Measurements from ENCODE around the gene CAT.

CAT gene

GRCh38 chr11:34457607-34458006 is 18.9 kb downstream of the CAT start:
- no peak for DNase-seq
- no peak overlapping the region for H2AFZ ChIP-seq (ENCODE audit: insufficient read depth, low read length, poor library complexity)
- no peak overlapping the region for H2BK120ac ChIP-seq (ENCODE audit: insufficient read depth, low read length, poor library complexity)
- no peak overlapping the region for H3K4me2 ChIP-seq (ENCODE audit: low read length)
- H3K79me2 ChIP-seq (ENCODE audit: control insufficient read depth, insufficient read depth, low read length, poor library complexity): no peaks in the 10 kb centered on the region
- H3K9me3 ChIP-seq (ENCODE audit: insufficient read depth, low read depth, low read length): no peaks in the 10 kb centered on the region
- H3K4ac ChIP-seq (ENCODE audit: low read depth, low read length): no peak overlapping the region
- WGBS (ENCODE audit: extremely low coverage, insufficient coverage, insufficient read length): no CpG with 5 or more reads among the region's 2 CpGs
- no peaks in the 10 kb centered on the region for H3K27me3 ChIP-seq (ENCODE audit: insufficient read depth, low read length)
- H3K79me1 ChIP-seq (ENCODE audit: low read length): no peaks in the 10 kb centered on the region
- H3K4me3 ChIP-seq (ENCODE audit: low read depth, low read length): no peak overlapping the region
- H4K8ac ChIP-seq (ENCODE audit: low read depth, low read length): no peak overlapping the region
- H3K36me3 ChIP-seq (ENCODE audit: control insufficient read depth in 1 of 2, insufficient read depth in 2 of 2, low read length in 2 of 2): peaks cover 0 to 2% of the 10 kb centered on the region in 2 experiments
- H3K4me1 ChIP-seq (ENCODE audit: control insufficient read depth in 1 of 2, insufficient read depth in 2 of 2, low read length in 2 of 2): no peaks in the 10 kb centered on the region
- no peak overlapping the region for H2AK5ac ChIP-seq (ENCODE audit: low read length)
- H3K18ac ChIP-seq (ENCODE audit: low read length): no peak overlapping the region
- H3K14ac ChIP-seq (ENCODE audit: low read length): no peak overlapping the region
- no peak overlapping the region for H3K9ac ChIP-seq (ENCODE audit: low read length)
- H4K12ac ChIP-seq (ENCODE audit: low read depth, low read length): no peak overlapping the region
- no peak overlapping the region for H3K27ac ChIP-seq (ENCODE audit: low read depth, low read length)
- H2BK5ac ChIP-seq (ENCODE audit: low read depth, low read length, poor library complexity): no peak overlapping the region
- H2BK12ac ChIP-seq (ENCODE audit: low read length): no peak overlapping the region
- H4K91ac ChIP-seq (ENCODE audit: low read depth, low read length): no peak overlapping the region
- H3K23ac ChIP-seq (ENCODE audit: low read length): no peak overlapping the region

DNA sequence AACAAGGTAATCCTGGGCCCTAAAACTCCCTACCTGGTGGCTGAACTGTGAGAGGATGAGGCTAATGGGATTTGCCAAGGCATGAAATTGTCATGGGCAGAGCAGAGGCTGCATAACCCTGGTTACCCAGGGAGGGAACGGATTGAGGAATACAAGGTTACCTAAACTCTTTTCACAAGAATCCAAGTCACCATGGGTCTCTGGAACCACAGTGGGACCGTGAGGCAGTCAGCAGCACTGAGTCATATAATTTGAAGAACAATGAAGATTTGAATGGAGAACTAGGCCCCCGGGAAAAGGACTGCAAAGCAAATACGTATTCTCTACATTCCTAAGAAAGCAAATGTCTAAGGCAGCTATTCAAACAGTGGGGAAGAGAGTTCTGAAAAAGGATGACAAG is 19.8 kb downstream of the CAT start:
- Histone ChIP-seq H3K9ac (ENCODE audit: low read length) (no peak overlapping the region), H4K12ac (ENCODE audit: low read depth, low read length) (no peak overlapping the region), H2BK12ac (ENCODE audit: low read length) (no peak overlapping the region), H3K4me3 (ENCODE audit: low read depth, low read length) (no peak overlapping the region), H3K14ac (ENCODE audit: low read length) (no peak overlapping the region), H3K79me1 (ENCODE audit: low read length) (no peaks in the 10 kb centered on the region), H2BK120ac (ENCODE audit: insufficient read depth, low read length, poor library complexity) (no peak overlapping the region), H4K91ac (ENCODE audit: low read depth, low read length) (no peak overlapping the region), H3K9me3 (ENCODE audit: insufficient read depth, low read depth, low read length) (no peaks in the 10 kb centered on the region), H2BK5ac (ENCODE audit: low read depth, low read length, poor library complexity) (no peak overlapping the region), H3K4me1 (ENCODE audit: control insufficient read depth in 1 of 2, insufficient read depth in 2 of 2, low read length in 2 of 2) (no peaks in the 10 kb centered on the region), H3K79me2 (ENCODE audit: control insufficient read depth, insufficient read depth, low read length, poor library complexity) (no peaks in the 10 kb centered on the region), H2AK5ac (ENCODE audit: low read length) (no peak overlapping the region), H3K4ac (ENCODE audit: low read depth, low read length) (no peak overlapping the region), H3K27ac (ENCODE audit: low read depth, low read length) (no peak overlapping the region), H3K36me3 (ENCODE audit: control insufficient read depth in 1 of 2, insufficient read depth in 2 of 2, low read length in 2 of 2) (peaks cover 0 to 2% of the 10 kb centered on the region in 2 experiments), H3K18ac (ENCODE audit: low read length) (no peak overlapping the region), H3K27me3 (ENCODE audit: insufficient read depth, low read length) (no peaks in the 10 kb centered on the region), H3K23ac (ENCODE audit: low read length) (no peak overlapping the region), H4K8ac (ENCODE audit: low read depth, low read length) (no peak overlapping the region), H2AFZ (ENCODE audit: insufficient read depth, low read length, poor library complexity) (no peak overlapping the region), H3K4me2 (ENCODE audit: low read length) (no peak overlapping the region)
- DNase-seq: no peak
- no CpG with 5 or more reads among the region's 4 CpGs for WGBS (ENCODE audit: extremely low coverage, insufficient coverage, insufficient read length)

DNA sequence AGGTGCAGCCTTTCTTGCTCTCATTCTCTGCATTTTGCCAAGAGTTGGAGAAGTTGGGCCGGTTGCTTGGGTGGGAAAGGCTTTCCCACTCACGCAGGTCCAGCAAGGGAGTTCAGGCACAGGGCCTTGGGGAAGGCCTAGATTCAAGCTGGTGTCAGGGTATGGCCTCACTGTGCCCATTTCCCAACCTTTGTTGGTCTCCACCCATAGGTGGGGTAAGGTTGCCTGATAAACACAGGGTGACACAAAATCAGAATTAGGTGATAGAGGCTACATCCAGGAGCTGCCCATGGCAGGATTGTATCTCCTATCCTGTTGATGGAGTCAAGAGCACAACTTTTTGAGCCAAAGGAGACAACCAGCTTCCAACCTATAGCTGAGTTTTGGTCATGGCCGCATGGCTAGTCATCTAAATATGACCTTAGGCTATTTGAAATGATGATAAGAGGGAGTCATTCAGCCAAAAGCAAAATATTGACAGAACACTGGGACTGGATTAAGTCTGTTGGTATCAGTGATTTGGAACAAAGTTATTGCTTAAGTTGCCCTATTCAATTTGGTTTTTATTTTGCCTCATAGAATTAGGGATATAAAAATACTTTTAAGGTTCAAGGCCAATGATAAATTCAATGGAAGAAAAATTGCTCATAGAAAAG is 20.9 kb downstream of the CAT start:
- Histone ChIP-seq H3K4me3 (ENCODE audit: low read depth, low read length) (no peak overlapping the region), H3K4ac (ENCODE audit: low read depth, low read length) (no peak overlapping the region), H3K27ac (ENCODE audit: low read depth, low read length) (no peak overlapping the region), H3K36me3 (ENCODE audit: control insufficient read depth in 1 of 2, insufficient read depth in 2 of 2, low read length in 2 of 2) (peaks cover 0 to 2% of the 10 kb centered on the region in 2 experiments), H4K91ac (ENCODE audit: low read depth, low read length) (no peak overlapping the region), H3K27me3 (ENCODE audit: insufficient read depth, low read length) (no peaks in the 10 kb centered on the region), H3K9me3 (ENCODE audit: insufficient read depth, low read depth, low read length) (no peaks in the 10 kb centered on the region), H2BK120ac (ENCODE audit: insufficient read depth, low read length, poor library complexity) (no peak overlapping the region), H3K9ac (ENCODE audit: low read length) (no peak overlapping the region), H2BK5ac (ENCODE audit: low read depth, low read length, poor library complexity) (no peak overlapping the region), H3K18ac (ENCODE audit: low read length) (no peak overlapping the region), H2BK12ac (ENCODE audit: low read length) (no peak overlapping the region), H3K79me2 (ENCODE audit: control insufficient read depth, insufficient read depth, low read length, poor library complexity) (no peaks in the 10 kb centered on the region), H3K14ac (ENCODE audit: low read length) (no peak overlapping the region), H4K8ac (ENCODE audit: low read depth, low read length) (no peak overlapping the region), H3K4me1 (ENCODE audit: control insufficient read depth in 1 of 2, insufficient read depth in 2 of 2, low read length in 2 of 2) (no peaks in the 10 kb centered on the region), H3K4me2 (ENCODE audit: low read length) (no peak overlapping the region), H4K12ac (ENCODE audit: low read depth, low read length) (no peak overlapping the region), H2AK5ac (ENCODE audit: low read length) (no peak overlapping the region), H2AFZ (ENCODE audit: insufficient read depth, low read length, poor library complexity) (no peak overlapping the region), H3K79me1 (ENCODE audit: low read length) (no peaks in the 10 kb centered on the region), H3K23ac (ENCODE audit: low read length) (no peak overlapping the region)
- no peak for DNase-seq
- no CpG with 5 or more reads among the region's 3 CpGs for WGBS (ENCODE audit: extremely low coverage, insufficient coverage, insufficient read length)

- no peak overlapping the region for H2BK5ac ChIP-seq (ENCODE audit: low read depth, low read length, poor library complexity)
- H2BK120ac ChIP-seq (ENCODE audit: insufficient read depth, low read length, poor library complexity): no peak overlapping the region
- no peaks in the 10 kb centered on the region for H3K79me1 ChIP-seq (ENCODE audit: low read length)
- H3K23ac ChIP-seq (ENCODE audit: low read length): no peak overlapping the region
- no CpG with 5 or more reads among the region's 4 CpGs for WGBS (ENCODE audit: extremely low coverage, insufficient coverage, insufficient read length)
- peaks cover 0 to 2% of the 10 kb centered on the region in 2 experiments for H3K36me3 ChIP-seq (ENCODE audit: control insufficient read depth in 1 of 2, insufficient read depth in 2 of 2, low read length in 2 of 2)
- no peak overlapping the region for H3K4me2 ChIP-seq (ENCODE audit: low read length)
- H3K18ac ChIP-seq (ENCODE audit: low read length): no peak overlapping the region
- H4K91ac ChIP-seq (ENCODE audit: low read depth, low read length): no peak overlapping the region
- no peak overlapping the region for H3K14ac ChIP-seq (ENCODE audit: low read length)
- no peak overlapping the region for H3K27ac ChIP-seq (ENCODE audit: low read depth, low read length)
- DNase-seq: no peak
- H4K8ac ChIP-seq (ENCODE audit: low read depth, low read length): no peak overlapping the region
- no peak overlapping the region for H3K4me3 ChIP-seq (ENCODE audit: low read depth, low read length)
- no peak overlapping the region for H2AFZ ChIP-seq (ENCODE audit: insufficient read depth, low read length, poor library complexity)
- H4K12ac ChIP-seq (ENCODE audit: low read depth, low read length): no peak overlapping the region
- H2AK5ac ChIP-seq (ENCODE audit: low read length): no peak overlapping the region
- H3K9ac ChIP-seq (ENCODE audit: low read length): no peak overlapping the region
- H3K4me1 ChIP-seq (ENCODE audit: control insufficient read depth in 1 of 2, insufficient read depth in 2 of 2, low read length in 2 of 2): no peaks in the 10 kb centered on the region
- no peaks in the 10 kb centered on the region for H3K9me3 ChIP-seq (ENCODE audit: insufficient read depth, low read depth, low read length)
- H2BK12ac ChIP-seq (ENCODE audit: low read length): no peak overlapping the region
- no peaks in the 10 kb centered on the region for H3K27me3 ChIP-seq (ENCODE audit: insufficient read depth, low read length)
- no peak overlapping the region for H3K4ac ChIP-seq (ENCODE audit: low read depth, low read length)
- no peaks in the 10 kb centered on the region for H3K79me2 ChIP-seq (ENCODE audit: control insufficient read depth, insufficient read depth, low read length, poor library complexity)
These were observed 21.5 kb downstream of the CAT start for GRCh38 chr11:34460278-34460677.
